Body of pancreas (tissue), 4 donors: ENCODE data around the gene KRTAP5-10.
"Not testable (repeated sequence)": the region's sequence is repeated elsewhere in the genome, so short reads cannot be mapped to it uniquely, and the experiment has no call there.

Experiments used
- CTCF ChIP-seq, 7 experiments: fragments of 450-650 bp in 4 of 7; fragments of 200-600 bp in 3 of 7; sonication (generic) in 3 of 7; IDR thresholded peaks; one replicate each; pipeline ENCODE4 v1.5.1; 2016 to 2019; ENCODE audit warnings: antibody characterized with exemption in 7 of 7
- POLR2A ChIP-seq, 3 donors: fragments of 450-650 bp; IDR thresholded peaks; one replicate each; pipeline ENCODE4 v1.6.1; 2016; ENCODE audit warnings: antibody characterized with exemption in 3 of 3, mild to moderate bottlenecking in 2 of 3

GRCh38 chr11:71566626-71567599 lies 1.6 kb downstream of the KRTAP5-10 start:
- TF ChIP-seq CTCF, POLR2A (IDR thresholded peaks at IDR 0.05): not testable (repeated sequence)
